ENCODE data around the gene EFCAB9.

- TF ChIP-seq GATA3 (IDR thresholded peaks at IDR 0.05; ENCODE audit: low read depth, low read length): no peak
- no peak for TF ChIP-seq GATA2 (IDR thresholded peaks at IDR 0.05; ENCODE audit: low read depth, low read length)
These were observed 14.7 kb upstream of the EFCAB9 start for GRCh38 chr5:172178991-172179989.
